ENCODE results near the gene GLP2R. TPM values are rescaled to one million over a fixed set of nuclear protein-coding genes. Genes with fewer than 3 reads are reported as not detected.

Gene GLP2R
- polyA plus RNA-seq, 1 donor from 2014 or later = not detected

DNA sequence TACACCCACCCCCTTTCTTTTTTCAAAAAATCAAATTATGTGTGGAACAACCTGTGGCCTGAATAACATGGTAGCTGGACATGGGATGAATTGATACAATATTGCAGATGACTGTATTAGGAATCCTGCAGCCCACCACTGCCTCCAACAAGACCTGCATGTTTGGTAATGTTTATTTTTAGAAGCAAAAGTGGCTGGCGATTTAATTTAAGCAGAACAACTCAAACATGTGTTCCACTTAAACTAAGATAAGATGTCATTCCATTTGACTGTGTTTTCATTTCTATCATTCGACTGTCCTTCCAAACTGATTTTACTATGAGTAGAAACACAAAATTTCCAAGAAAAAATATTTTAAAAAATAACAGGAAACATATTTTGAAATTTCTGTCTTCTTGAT lies 24.2 kb upstream of the GLP2R start:
- Histone ChIP-seq H3K9me3 (ENCODE audit: low read length) (no peaks in the 10 kb centered on the region), H4K20me1 (ENCODE audit: insufficient read depth) (no peaks in the 10 kb centered on the region), H3K36me3 (ENCODE audit: insufficient read depth, low read length) (no peaks in the 10 kb centered on the region), H3K9ac (ENCODE audit: low read length) (no peak overlapping the region), H3K4me3 (ENCODE audit: low read length) (no peak overlapping the region), H3K4me2 (ENCODE audit: low read length) (no peak overlapping the region), H3K27me3 (ENCODE audit: insufficient read depth, low read depth, low read length) (no peaks in the 10 kb centered on the region), H3K79me2 (replicated peaks; ENCODE audit: insufficient read depth, low read length) (no peaks in the 10 kb centered on the region), H2AFZ (ENCODE audit: low read depth, low read length) (no peak overlapping the region), H3F3A (ENCODE audit: insufficient read depth, low read length, poor library complexity, severe bottlenecking) (no peaks in the 10 kb centered on the region), H3K9me2 (ENCODE audit: insufficient read depth, low read length) (no peaks in the 10 kb centered on the region), H3K27ac (ENCODE audit: low read length) (no peak overlapping the region)
- TF ChIP-seq SMC3 (conservative IDR thresholded peaks at IDR 0.05; ENCODE audit: poor library complexity) (no peak), MXI1 (conservative IDR thresholded peaks at IDR 0.05; ENCODE audit: poor library complexity, severe bottlenecking) (no peak), REST (IDR thresholded peaks at IDR 0.05; ENCODE audit: borderline replicate concordance) (no peak), TAF1 (IDR thresholded peaks at IDR 0.05; ENCODE audit: low read depth) (no peak), RAD21 (conservative IDR thresholded peaks at IDR 0.05) (no peak), EZH2 (IDR thresholded peaks at IDR 0.05; ENCODE audit: borderline replicate concordance, insufficient read depth, low read length, poor library complexity, severe bottlenecking) (no peak), CTCF (IDR thresholded peaks at IDR 0.05; ENCODE audit: poor library complexity, severe bottlenecking) (no peak), EP300 (conservative IDR thresholded peaks at IDR 0.05; ENCODE audit: poor library complexity, severe bottlenecking) (no peak)

DNA sequence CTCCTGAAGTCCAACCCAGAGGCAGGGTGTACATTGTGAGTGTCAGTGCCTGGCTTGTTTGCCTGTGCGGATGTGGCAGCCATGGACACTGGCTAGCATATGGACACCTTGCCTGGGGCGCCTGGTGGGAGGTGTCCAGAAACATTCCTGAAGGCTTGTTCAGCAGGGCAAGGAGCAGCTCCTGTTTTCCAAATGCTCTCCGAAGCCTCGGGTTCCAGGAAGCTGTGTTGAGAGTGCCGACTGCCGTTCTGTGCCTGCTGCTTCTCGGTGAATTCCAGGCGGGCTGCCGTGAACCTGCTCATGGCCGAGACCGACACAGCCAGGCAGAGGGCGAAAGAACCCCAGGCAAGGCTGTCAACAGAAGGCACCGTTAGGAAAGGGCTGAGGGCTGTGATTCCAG lies 23.4 kb upstream of the GLP2R start:
- TF ChIP-seq CTCF (IDR thresholded peaks at IDR 0.05; ENCODE audit: poor library complexity, severe bottlenecking) (no peak), EP300 (conservative IDR thresholded peaks at IDR 0.05; ENCODE audit: poor library complexity, severe bottlenecking) (no peak), POLR2AphosphoS5 (IDR thresholded peaks at IDR 0.05) (no peak), MXI1 (conservative IDR thresholded peaks at IDR 0.05; ENCODE audit: poor library complexity, severe bottlenecking) (no peak), TAF1 (IDR thresholded peaks at IDR 0.05; ENCODE audit: low read depth) (no peak), RAD21 (conservative IDR thresholded peaks at IDR 0.05) (no peak), REST (IDR thresholded peaks at IDR 0.05; ENCODE audit: borderline replicate concordance) (no peak), EZH2 (IDR thresholded peaks at IDR 0.05; ENCODE audit: borderline replicate concordance, insufficient read depth, low read length, poor library complexity, severe bottlenecking) (no peak), SMC3 (conservative IDR thresholded peaks at IDR 0.05; ENCODE audit: poor library complexity) (no peak)
- Histone ChIP-seq H3K27me3 (ENCODE audit: insufficient read depth, low read depth, low read length) (no peaks in the 10 kb centered on the region), H3K9me3 (ENCODE audit: low read length) (no peaks in the 10 kb centered on the region), H3K27ac (ENCODE audit: low read length) (no peak overlapping the region), H3K4me3 (ENCODE audit: low read length) (no peak overlapping the region), H3K9ac (ENCODE audit: low read length) (no peak overlapping the region), H3K9me2 (ENCODE audit: insufficient read depth, low read length) (no peaks in the 10 kb centered on the region), H4K20me1 (ENCODE audit: insufficient read depth) (no peaks in the 10 kb centered on the region), H2AFZ (ENCODE audit: low read depth, low read length) (no peak overlapping the region), H3F3A (ENCODE audit: insufficient read depth, low read length, poor library complexity, severe bottlenecking) (no peaks in the 10 kb centered on the region), H3K79me2 (replicated peaks; ENCODE audit: insufficient read depth, low read length) (no peaks in the 10 kb centered on the region), H3K36me3 (ENCODE audit: insufficient read depth, low read length) (no peaks in the 10 kb centered on the region), H3K4me2 (ENCODE audit: low read length) (no peak overlapping the region)
